OCI-LY7 (cell line): ENCODE data around the gene ACOX1. TPM values are rescaled to one million over a fixed set of nuclear protein-coding genes. Genes with fewer than 3 reads are reported as not detected.
A peak's percentile ranks its signal among the peaks of the same experiment; 100 is the strongest.

Experiments used
- BruUV-seq: library from RNA; stranded (reverse); fragments of 400-500 nt; replicated peaks from 2 replicates; lab custom pipeline; 2021; lab: Mats Ljungman, UMichigan
- CTCF ChIA-PET: fragments of 300-600 bp; sonication (Branson Sonifier 250); formaldehyde crosslinking; loops from one replicate; lab custom pipeline; 2022; ENCODE audit warnings: antibody characterized with exemption; ENCODE audit not compliant: unreplicated experiment; lab: Charles Lee
- POLR2A ChIA-PET: fragments of 300-600 bp; sonication (Branson Sonifier 250); formaldehyde crosslinking; loops from one replicate; lab custom pipeline; 2022; ENCODE audit warnings: antibody characterized with exemption; lab: Charles Lee
- DNase-seq: peaks from one replicate; pipeline ENCODE4 v3.0.0-alpha.2; 2015; ENCODE audit warnings: low spot score
- H2AFZ ChIP-seq: fragments of 200-600 bp; sonication (generic), shearing (Covaris generic); 2 replicates; pipeline ENCODE4 v1.6.1; 2014; ENCODE audit warnings: mild to moderate bottlenecking, antibody characterized with exemption, low read length, moderate library complexity
- H3K27ac ChIP-seq: fragments of 200-600 bp; sonication (generic); 2 replicates; pipeline ENCODE4 v1.5.1; 2014; ENCODE audit warnings: mixed run types, low read depth, mild to moderate bottlenecking, moderate library complexity, low read length, inconsistent platforms; ENCODE audit not compliant: poor library complexity, severe bottlenecking
- H3K36me3 ChIP-seq: fragments of 200-600 bp; sonication (generic); 2 replicates; pipeline ENCODE4 v1.6.1; 2014; ENCODE audit warnings: mild to moderate bottlenecking, antibody characterized with exemption, low read length, moderate library complexity, mixed read lengths; ENCODE audit not compliant: insufficient read depth
- H3K4me1 ChIP-seq: fragments of 200-600 bp; sonication (generic); 2 replicates; pipeline ENCODE4 v1.5.1; 2014; ENCODE audit warnings: mild to moderate bottlenecking, low read length; ENCODE audit not compliant: insufficient read depth, poor library complexity, severe bottlenecking
- H3K4me2 ChIP-seq: fragments of 200-600 bp; sonication (generic); 2 replicates; pipeline ENCODE4 v1.6.1; 2014; ENCODE audit warnings: mild to moderate bottlenecking, low read length
- H3K4me3 ChIP-seq: fragments of 200-600 bp; sonication (generic); 2 replicates; pipeline ENCODE4 v1.5.1; 2014; ENCODE audit warnings: mild to moderate bottlenecking, low read depth, low read length; ENCODE audit not compliant: poor library complexity, severe bottlenecking
- H3K79me2 ChIP-seq: fragments of 200-600 bp; sonication (generic); 2 replicates; pipeline ENCODE4 v1.6.1; 2016; ENCODE audit warnings: low read depth, mild to moderate bottlenecking, low read length, moderate library complexity, mixed read lengths; ENCODE audit not compliant: insufficient read depth
- H3K9me2 ChIP-seq: fragments of 200-600 bp; sonication (generic); 2 replicates; pipeline ENCODE4 v1.6.1; 2016; ENCODE audit warnings: mild to moderate bottlenecking, low read length, mixed read lengths; ENCODE audit not compliant: insufficient read depth
- H3K9me3 ChIP-seq: fragments of 200-600 bp; sonication (generic); 2 replicates; pipeline ENCODE4 v1.6.1; 2014; ENCODE audit warnings: mild to moderate bottlenecking, mixed run types, low read length, mixed read lengths
- H4K20me1 ChIP-seq: fragments of 200-600 bp; sonication (generic); 2 replicates; pipeline ENCODE4 v1.6.1; 2014; ENCODE audit warnings: mild to moderate bottlenecking, antibody characterized with exemption, low read length, moderate library complexity, mixed read lengths; ENCODE audit not compliant: insufficient read depth
- CTCF ChIP-seq: fragments of 200-600 bp; sonication (generic); conservative IDR thresholded peaks from 2 replicates; pipeline ENCODE4 v1.5.1; 2014; ENCODE audit warnings: mild to moderate bottlenecking, antibody characterized with exemption, low read length, moderate library complexity, mixed read lengths
- EZH2phosphoT487 ChIP-seq: fragments of 200-600 bp; sonication (generic); IDR thresholded peaks from 2 replicates; pipeline ENCODE4 v1.6.1; 2018; ENCODE audit warnings: low read depth, borderline replicate concordance, mild to moderate bottlenecking, mixed run types, antibody characterized with exemption, low read length, moderate library complexity, mixed read lengths
- intact Hi-C: fragments of 100-400 bp; cut with micrococcal nuclease; formaldehyde crosslinking; loops from one replicate; pipeline ENCODE4 v1.10.0; 2022; ENCODE audit not compliant: unreplicated experiment
- total RNA-seq, 2 experiments: library from RNA; depleted of rRNA in 1 of 2; stranded (reverse); fragments of >200 nt in 1 of 2; shearing (Covaris generic) in 1 of 2; gene quantifications; 2 replicates each; pipeline ENCODE4 v1.2.3, GENCODE V29; 2014 to 2022

Gene ACOX1
- total RNA-seq, 2 experiments from 2014 or later = 22.6 to 34.6 TPM

GRCh38 chr17:76019833-76020467, 41.0 kb upstream of the ACOX1 start:
- BruUV-seq = no TSS peak
- CTCF ChIA-PET = interaction anchor here (0.5 to 2.1 kb wide), 7 partner anchors 9 to 288 kb away, joined by 3 to 14 read pairs (median 4); partner anchors contain the start of genes EXOC7 and QRICH2
- Histone ChIP-seq H4K20me1 (no peaks in the 10 kb centered on the region), H3K36me3 (no peaks in the 10 kb centered on the region), H3K4me2 (peak overlapping the region; percentile 64), H3K4me3 (peak overlapping the region; percentile 49), H2AFZ (peak overlapping the region; percentile 37; the same call in 1 of the 2 replicates), H3K9me3 (no peaks in the 10 kb centered on the region), H3K79me2 (no peaks in the 10 kb centered on the region), H3K4me1 (peaks cover 31% of the 10 kb centered on the region), H3K27ac (peak overlapping the region; percentile 6), H3K9me2 (no peaks in the 10 kb centered on the region)
- DNase-seq = peak; percentile 53
- TF ChIP-seq CTCF = no peak
- no peak for TF ChIP-seq EZH2phosphoT487
- POLR2A ChIA-PET = interaction anchor here (0.6 to 2.5 kb wide), 11 partner anchors 9 to 235 kb away, joined by 3 to 12 read pairs (median 3); partner anchors contain the start of genes SRP68 and UNK
- intact Hi-C loops = no loop called here

DNA sequence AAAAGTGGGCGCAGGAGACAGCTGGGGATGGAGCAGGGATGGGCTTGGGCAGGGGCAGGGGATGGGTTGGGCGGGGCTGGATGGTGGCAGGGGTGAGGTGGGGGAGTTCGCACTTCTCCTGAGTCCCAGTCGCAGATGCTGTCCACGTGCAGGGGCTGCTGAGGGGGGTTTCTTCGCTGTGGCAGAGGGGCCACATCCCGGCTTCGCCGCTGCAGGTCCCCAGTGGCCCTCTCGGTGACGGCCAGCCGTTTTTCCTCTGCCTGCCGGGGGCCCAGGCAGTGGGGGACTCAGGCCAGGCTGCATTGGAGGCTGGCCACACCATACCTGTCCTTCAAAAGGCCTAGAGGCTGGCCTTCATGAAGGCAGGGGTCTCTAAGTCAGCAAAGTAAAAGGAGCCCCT, 39.8 kb upstream of the ACOX1 start:
- no peaks in the 10 kb centered on the region for H4K20me1 ChIP-seq
- no peak overlapping the region for H3K27ac ChIP-seq
- H3K4me1 ChIP-seq = peaks cover 39% of the 10 kb centered on the region
- H3K9me2 ChIP-seq = no peaks in the 10 kb centered on the region
- ChIA-PET POLR2A (interaction anchor here (1.0 to 2.5 kb wide), 2 partner anchors 21 to 53 kb away, joined by 3 to 12 read pairs; partner anchors contain the start of gene SRP68), CTCF (interaction anchor here (0.6 to 2.1 kb wide), 5 partner anchors 10 to 289 kb away, joined by 3 to 14 read pairs (median 3); partner anchors contain the start of genes EXOC7 and QRICH2)
- H3K4me2 ChIP-seq = no peak overlapping the region
- intact Hi-C loops = no loop called here
- DNase-seq = no peak
- H3K4me3 ChIP-seq = no peak overlapping the region
- H3K79me2 ChIP-seq = no peaks in the 10 kb centered on the region
- no peak overlapping the region for H2AFZ ChIP-seq
- H3K36me3 ChIP-seq = no peaks in the 10 kb centered on the region
- no peak for TF ChIP-seq CTCF
- TF ChIP-seq EZH2phosphoT487 = no peak
- no TSS peak for BruUV-seq
- H3K9me3 ChIP-seq = no peaks in the 10 kb centered on the region

GRCh38 chr17:76018340-76018680, 39.3 kb upstream of the ACOX1 start:
- H3K27ac ChIP-seq = no peak overlapping the region
- H3K9me2 ChIP-seq = no peaks in the 10 kb centered on the region
- H3K4me2 ChIP-seq = no peak overlapping the region
- intact Hi-C loops = no loop called here
- no peak overlapping the region for H3K4me3 ChIP-seq
- ChIA-PET CTCF (interaction anchor here (0.6 to 1.4 kb wide), 2 partner anchors 20 to 86 kb away, joined by 3 read pairs; no protein-coding TSS in a partner anchor), POLR2A (interaction anchor here (2.5 kb wide), 1 partner anchor 53 kb away, joined by 12 read pairs; the partner anchor contains the start of gene SRP68)
- TF ChIP-seq EZH2phosphoT487 = no peak
- no peak for TF ChIP-seq CTCF
- no peak overlapping the region for H2AFZ ChIP-seq
- no peak for DNase-seq
- no TSS peak for BruUV-seq
- H4K20me1 ChIP-seq = no peaks in the 10 kb centered on the region
- no peaks in the 10 kb centered on the region for H3K9me3 ChIP-seq
- H3K79me2 ChIP-seq = no peaks in the 10 kb centered on the region
- no peaks in the 10 kb centered on the region for H3K36me3 ChIP-seq
- peaks cover 40% of the 10 kb centered on the region for H3K4me1 ChIP-seq
